GM19324 (cell line): ENCODE results near the gene PGM1.

Source experiments
- ATAC-seq: cut with Tn5 transposase; IDR thresholded peaks from one replicate; pipeline ENCODE4 v1.9.1; 2021; ENCODE audit warnings: mild to moderate bottlenecking, moderate library complexity; ENCODE audit not compliant: unreplicated experiment, low FRiP score

Gene PGM1

GRCh38 chr1:63599799-63600198 is 6.6 kb downstream of the PGM1 start:
- no peak for ATAC-seq

- ATAC-seq, result no peak
Observed at GRCh38 chr1:63600248-63600647, 7.0 kb downstream of the PGM1 start.

GRCh38 chr1:63601061-63601460 is 7.8 kb downstream of the PGM1 start:
- ATAC-seq, result no peak

GRCh38 chr1:63601463-63601862 is 8.3 kb downstream of the PGM1 start:
- no peak for ATAC-seq

- ATAC-seq, result no peak
Observed at GRCh38 chr1:63601912-63602311, 8.7 kb downstream of the PGM1 start.

GRCh38 chr1:63602629-63603028 is 9.4 kb downstream of the PGM1 start:
- ATAC-seq, result no peak

- ATAC-seq, result no peak
Observed at GRCh38 chr1:63603810-63604209, 10.6 kb downstream of the PGM1 start.

GRCh38 chr1:63607322-63607721 is 14.1 kb downstream of the PGM1 start:
- no peak for ATAC-seq

- no peak for ATAC-seq
Observed at GRCh38 chr1:63611231-63611630, 18.0 kb downstream of the PGM1 start.

- ATAC-seq, result no peak
Observed at GRCh38 chr1:63612564-63612963, 19.4 kb downstream of the PGM1 start.

GRCh38 chr1:63612971-63613370 is 19.8 kb downstream of the PGM1 start:
- no peak for ATAC-seq

GRCh38 chr1:63615768-63616420 is 22.7 kb downstream of the PGM1 start:
- no peak for ATAC-seq

- ATAC-seq, result no peak
Observed at GRCh38 chr1:63617450-63617849, 24.2 kb downstream of the PGM1 start.

GRCh38 chr1:63618011-63618410 is 24.8 kb downstream of the PGM1 start:
- no peak for ATAC-seq

GRCh38 chr1:63619558-63619957 is 26.3 kb downstream of the PGM1 start:
- ATAC-seq, result no peak

GRCh38 chr1:63620671-63621070 is 27.5 kb downstream of the PGM1 start:
- no peak for ATAC-seq

- ATAC-seq, result no peak
Observed at GRCh38 chr1:63621075-63621474, 27.9 kb downstream of the PGM1 start.

GRCh38 chr1:63621698-63622097 is 28.5 kb downstream of the PGM1 start:
- no peak for ATAC-seq

- ATAC-seq, result no peak
Observed at GRCh38 chr1:63622849-63623566, 29.8 kb downstream of the PGM1 start.

- ATAC-seq, result no peak
Observed at GRCh38 chr1:63623952-63624351, 30.7 kb downstream of the PGM1 start.

- ATAC-seq, result no peak
Observed at GRCh38 chr1:63624911-63625310, 31.7 kb downstream of the PGM1 start.

- no peak for ATAC-seq
Observed at GRCh38 chr1:63626222-63626621, 33.0 kb downstream of the PGM1 start.
